Mucosa of rectum (tissue), 2 donors: ENCODE results near the gene DCAF5.

Source experiments
- H3K27ac ChIP-seq, 2 donors: one replicate each; pipeline ENCODE4 v1.7.0; 2013; ENCODE audit warnings: inconsistent platforms in 2 of 2, low read depth in 2 of 2, low read length in 2 of 2
- H3K27me3 ChIP-seq, 2 donors: one replicate each; pipeline ENCODE4 v1.7.0; 2013; ENCODE audit warnings: low read length in 2 of 2; ENCODE audit not compliant: control insufficient read depth in 2 of 2, insufficient read depth in 2 of 2
- H3K36me3 ChIP-seq, 2 donors: one replicate each; pipeline ENCODE4 v1.7.0; 2013; ENCODE audit warnings: low read length in 2 of 2; ENCODE audit not compliant: control insufficient read depth in 2 of 2, insufficient read depth in 2 of 2
- H3K4me1 ChIP-seq, 2 donors: one replicate each; pipeline ENCODE4 v1.7.0; 2013; ENCODE audit warnings: low read length in 2 of 2, mild to moderate bottlenecking in 1 of 2; ENCODE audit not compliant: control insufficient read depth in 2 of 2, insufficient read depth in 2 of 2
- H3K4me3 ChIP-seq, 2 donors: one replicate each; pipeline ENCODE4 v1.7.0; 2013; ENCODE audit warnings: low read length in 2 of 2
- H3K9ac ChIP-seq, 2 donors: one replicate each; pipeline ENCODE4 v1.7.0; 2013; ENCODE audit warnings: low read length in 2 of 2, low read depth in 1 of 2, mild to moderate bottlenecking in 1 of 2
- H3K9me3 ChIP-seq, 2 donors: one replicate each; pipeline ENCODE4 v1.7.0; 2013; ENCODE audit warnings: low read length in 2 of 2; ENCODE audit not compliant: control insufficient read depth in 2 of 2
- donor health status: healthy.
- donor health status: Normal muscosa, but diverticular disease.

The DCAF5 gene

GRCh38 chr14:69046476-69046860 lies 106.5 kb downstream of the DCAF5 start:
- peaks cover 15 to 21% of the 10 kb centered on the region in 2 donors for H3K4me1 ChIP-seq
- H3K9me3 ChIP-seq = no peaks in the 10 kb centered on the region
- no peaks in the 10 kb centered on the region for H3K36me3 ChIP-seq
- H3K27ac ChIP-seq = peak overlapping the region; percentile 52
- no peak overlapping the region for H3K4me3 ChIP-seq
- H3K9ac ChIP-seq = no peak overlapping the region
- no peaks in the 10 kb centered on the region for H3K27me3 ChIP-seq

- Histone ChIP-seq H3K4me1 (peaks cover 15 to 21% of the 10 kb centered on the region in 2 donors), H3K9ac (no peak overlapping the region), H3K27me3 (no peaks in the 10 kb centered on the region), H3K36me3 (no peaks in the 10 kb centered on the region), H3K27ac (peak overlapping the region; percentile 52), H3K9me3 (no peaks in the 10 kb centered on the region), H3K4me3 (no peak overlapping the region)
Measured at GRCh38 chr14:69045857-69046475, 107.0 kb downstream of the DCAF5 start.

- peak overlapping the region in 1 of 2 donors; percentile 52 for H3K27ac ChIP-seq
- no peak overlapping the region for H3K9ac ChIP-seq
- H3K4me3 ChIP-seq = no peak overlapping the region
- no peaks in the 10 kb centered on the region for H3K27me3 ChIP-seq
- peaks cover 15 to 17% of the 10 kb centered on the region in 2 donors for H3K4me1 ChIP-seq
- no peaks in the 10 kb centered on the region for H3K9me3 ChIP-seq
- no peaks in the 10 kb centered on the region for H3K36me3 ChIP-seq
Measured at GRCh38 chr14:69044965-69045555, 107.9 kb downstream of the DCAF5 start.

GRCh38 chr14:69044296-69044695 lies 108.6 kb downstream of the DCAF5 start:
- H3K27me3 ChIP-seq = no peaks in the 10 kb centered on the region
- H3K9ac ChIP-seq = no peak overlapping the region
- no peaks in the 10 kb centered on the region for H3K36me3 ChIP-seq
- H3K4me3 ChIP-seq = no peak overlapping the region
- H3K9me3 ChIP-seq = no peaks in the 10 kb centered on the region
- no peak overlapping the region for H3K27ac ChIP-seq
- H3K4me1 ChIP-seq = peaks cover 15 to 16% of the 10 kb centered on the region in 2 donors

GRCh38 chr14:69043596-69044260 lies 109.2 kb downstream of the DCAF5 start:
- no peaks in the 10 kb centered on the region for H3K9me3 ChIP-seq
- H3K36me3 ChIP-seq = no peaks in the 10 kb centered on the region
- no peak overlapping the region for H3K9ac ChIP-seq
- H3K4me1 ChIP-seq = peaks cover 15 to 16% of the 10 kb centered on the region in 2 donors
- H3K27ac ChIP-seq = peak overlapping the region; percentile 34 to 38
- H3K27me3 ChIP-seq = no peaks in the 10 kb centered on the region
- no peak overlapping the region for H3K4me3 ChIP-seq

DNA sequence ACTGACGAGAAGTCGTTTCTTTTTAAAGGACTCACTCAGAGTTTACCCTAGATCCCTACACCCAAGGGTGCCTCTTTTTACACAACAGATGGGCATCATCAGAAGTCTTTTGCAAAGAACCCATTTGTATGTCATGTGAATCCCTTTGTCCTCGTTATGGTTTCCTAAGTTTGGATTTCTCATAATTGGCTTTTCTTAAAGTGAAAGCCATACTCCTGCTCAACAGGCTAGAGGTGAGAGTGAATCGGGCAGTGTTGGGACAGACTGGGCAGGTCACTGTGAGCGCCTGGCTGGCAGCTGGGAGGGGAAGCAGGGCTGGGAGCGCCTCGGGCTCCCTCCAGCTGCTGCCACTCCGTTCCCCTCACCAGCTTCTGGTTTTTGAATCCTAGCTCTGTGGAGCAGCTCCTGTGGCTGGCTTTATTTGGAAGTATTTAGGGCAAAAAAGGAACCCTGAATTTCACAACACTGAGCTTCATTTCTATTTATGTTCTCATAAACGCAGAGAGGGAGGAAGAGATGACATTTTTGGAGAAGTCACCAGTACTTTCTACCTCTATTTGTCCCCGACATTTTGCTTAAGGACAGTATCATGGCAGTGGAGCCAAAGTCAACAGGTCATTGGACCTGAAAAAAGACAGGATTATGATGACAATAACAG lies 110.0 kb downstream of the DCAF5 start:
- Histone ChIP-seq H3K9ac (no peak overlapping the region), H3K4me1 (peaks cover 15 to 16% of the 10 kb centered on the region in 2 donors), H3K4me3 (no peak overlapping the region), H3K36me3 (no peaks in the 10 kb centered on the region), H3K27me3 (no peaks in the 10 kb centered on the region), H3K27ac (peak overlapping the region in 1 of 2 donors; percentile 38), H3K9me3 (no peaks in the 10 kb centered on the region)

- Histone ChIP-seq H3K9ac (no peak overlapping the region), H3K27me3 (no peaks in the 10 kb centered on the region), H3K9me3 (no peaks in the 10 kb centered on the region), H3K4me1 (peaks cover 15 to 16% of the 10 kb centered on the region in 2 donors), H3K4me3 (no peak overlapping the region), H3K36me3 (no peaks in the 10 kb centered on the region), H3K27ac (no peak overlapping the region)
Measured at GRCh38 chr14:69042299-69042698, 110.6 kb downstream of the DCAF5 start.

- H3K36me3 ChIP-seq = no peaks in the 10 kb centered on the region
- peaks cover 15 to 16% of the 10 kb centered on the region in 2 donors for H3K4me1 ChIP-seq
- H3K27me3 ChIP-seq = no peaks in the 10 kb centered on the region
- no peak overlapping the region for H3K9ac ChIP-seq
- H3K27ac ChIP-seq = no peak overlapping the region
- H3K4me3 ChIP-seq = no peak overlapping the region
- no peaks in the 10 kb centered on the region for H3K9me3 ChIP-seq
Measured at GRCh38 chr14:69041783-69042182, 111.1 kb downstream of the DCAF5 start.

DNA sequence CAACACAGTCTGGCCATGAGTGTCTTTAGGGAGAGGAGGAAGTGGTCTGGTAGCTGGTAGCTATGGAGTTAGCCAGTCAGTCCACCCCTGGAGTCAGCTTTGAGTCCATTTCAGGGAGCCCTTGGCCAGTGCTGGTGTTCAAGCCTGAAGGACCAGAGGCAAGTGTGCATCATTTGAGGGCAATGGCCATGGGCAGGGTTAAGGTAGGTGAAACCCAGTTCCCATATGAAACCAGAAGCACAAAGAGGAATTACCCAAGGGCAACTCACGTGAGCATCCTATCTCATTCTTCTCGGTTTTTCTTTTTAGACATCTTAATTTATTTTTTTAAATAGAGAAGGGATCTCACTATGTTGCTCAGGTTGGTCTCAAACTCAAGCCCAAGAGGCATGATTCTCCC lies 112.6 kb downstream of the DCAF5 start:
- no peak overlapping the region for H3K9ac ChIP-seq
- H3K27ac ChIP-seq = no peak overlapping the region
- no peaks in the 10 kb centered on the region for H3K27me3 ChIP-seq
- H3K4me3 ChIP-seq = no peak overlapping the region
- H3K9me3 ChIP-seq = no peaks in the 10 kb centered on the region
- no peaks in the 10 kb centered on the region for H3K36me3 ChIP-seq
- peaks cover 9 to 11% of the 10 kb centered on the region in 2 donors for H3K4me1 ChIP-seq

GRCh38 chr14:69039288-69039628 lies 113.7 kb downstream of the DCAF5 start:
- Histone ChIP-seq H3K4me1 (peaks cover 5 to 8% of the 10 kb centered on the region in 2 donors), H3K4me3 (no peak overlapping the region), H3K36me3 (no peaks in the 10 kb centered on the region), H3K9me3 (no peaks in the 10 kb centered on the region), H3K9ac (no peak overlapping the region), H3K27ac (no peak overlapping the region), H3K27me3 (no peaks in the 10 kb centered on the region)
